ENCODE data around the gene DHRSX.
"Not testable (repeated sequence)": the region's sequence is repeated elsewhere in the genome, so short reads cannot be mapped to it uniquely, and the experiment has no call there.

Gene DHRSX

GRCh38 chrX:2521092-2521926, 20.5 kb upstream of the DHRSX start:
- no peak overlapping the region for H3K4me3 ChIP-seq (ENCODE audit: low read depth, low read length)

GRCh38 chrX:2520539-2520938, 19.8 kb upstream of the DHRSX start:
- no peak overlapping the region for H3K4me3 ChIP-seq (ENCODE audit: low read depth, low read length)

- not testable (repeated sequence) for H3K4me3 ChIP-seq (ENCODE audit: low read depth, low read length)
These were observed 18.9 kb upstream of the DHRSX start for GRCh38 chrX:2519638-2520037.

DNA sequence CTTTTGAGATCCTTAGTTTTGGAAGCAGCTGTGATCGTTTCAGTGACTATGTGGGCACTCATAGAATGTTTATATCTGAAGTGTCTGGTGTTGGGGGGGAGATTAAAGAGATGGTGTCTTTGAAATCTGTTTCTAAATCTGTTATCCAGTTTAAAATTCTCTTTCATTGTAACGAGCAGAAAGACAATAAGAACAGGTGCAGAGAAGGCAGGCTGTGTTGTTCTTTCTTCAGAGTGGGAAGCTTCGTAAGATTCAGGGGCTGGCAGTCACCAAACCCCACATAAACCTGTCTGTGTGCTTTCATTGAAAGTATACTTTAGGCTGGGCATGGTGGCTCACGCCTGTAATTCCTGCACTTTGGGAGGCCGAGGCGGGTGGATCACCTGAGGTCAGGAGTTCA, 16.3 kb upstream of the DHRSX start:
- no peak overlapping the region for H3K4me3 ChIP-seq (ENCODE audit: low read depth, low read length)

DNA sequence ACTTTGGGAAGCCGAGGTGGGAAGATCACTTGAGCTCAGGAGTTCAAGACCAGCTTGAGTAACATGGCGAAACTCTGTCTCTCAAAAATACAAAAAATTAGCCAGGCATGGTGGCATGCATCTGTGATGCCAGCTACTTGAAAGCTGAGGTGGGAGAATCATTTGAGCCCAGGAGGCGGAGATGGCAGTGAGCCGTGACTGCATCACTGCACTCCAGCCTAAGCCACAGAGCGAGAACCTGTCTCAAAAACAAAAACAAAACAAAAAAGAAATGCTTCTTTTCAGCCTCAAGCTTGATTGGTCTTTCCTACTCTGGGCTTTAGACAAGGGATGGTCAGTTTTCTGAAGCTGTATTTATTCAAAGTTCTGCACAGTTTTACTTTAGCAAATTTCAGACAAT, 15.8 kb upstream of the DHRSX start:
- H3K4me3 ChIP-seq (ENCODE audit: low read depth, low read length), result no peak overlapping the region

DNA sequence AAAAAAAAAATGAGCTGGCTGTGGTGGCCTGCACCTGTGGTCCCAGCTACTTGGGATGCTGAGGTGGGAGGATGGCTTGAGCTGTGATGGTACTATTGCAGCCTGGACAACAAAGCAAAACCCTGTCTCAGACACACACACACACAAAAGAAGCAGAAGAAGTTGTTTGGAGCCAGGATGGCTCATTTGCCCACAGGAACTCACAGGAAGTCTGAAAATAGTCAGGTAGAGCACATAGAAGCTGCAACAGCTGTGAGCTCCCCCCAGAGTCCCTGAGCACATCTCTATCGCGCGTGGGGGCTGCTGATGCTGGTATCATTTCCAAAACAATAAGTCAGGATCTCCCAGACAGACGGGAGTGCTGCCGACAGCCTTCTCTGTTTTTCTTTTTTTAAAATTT, 13.4 kb upstream of the DHRSX start:
- no peak overlapping the region for H3K4me3 ChIP-seq (ENCODE audit: low read depth, low read length)

DNA sequence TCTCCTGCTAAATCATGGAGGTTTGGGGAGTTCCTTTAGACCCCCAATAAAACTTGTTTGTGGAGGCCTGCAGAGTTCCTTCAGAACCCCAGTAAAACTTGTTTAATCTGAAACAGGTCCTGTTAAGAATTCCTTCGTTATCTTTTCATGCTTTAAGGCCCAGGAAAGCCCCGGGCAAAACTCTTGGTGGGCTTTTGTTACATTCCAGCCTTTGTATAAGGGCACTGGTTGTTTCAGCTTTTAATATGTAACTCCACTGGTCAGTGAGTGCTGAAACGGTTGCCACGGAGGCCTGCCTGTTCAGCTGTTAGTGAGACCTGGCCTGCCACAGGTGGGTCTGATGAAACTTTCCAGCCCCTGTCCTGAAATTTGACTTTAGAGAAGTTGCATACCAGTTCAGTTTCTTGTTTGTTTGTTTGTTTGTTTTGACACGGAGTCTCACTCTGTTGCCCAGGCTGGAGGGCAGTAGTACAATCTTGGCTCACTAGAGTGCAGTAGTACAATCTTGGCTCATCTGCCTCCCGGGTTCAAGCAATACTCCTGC, 12.4 kb upstream of the DHRSX start:
- H3K4me3 ChIP-seq (ENCODE audit: low read depth, low read length), result no peak overlapping the region

- H3K4me3 ChIP-seq (ENCODE audit: low read depth, low read length), result no peak overlapping the region
These were observed 11.7 kb upstream of the DHRSX start for GRCh38 chrX:2512501-2512900.

GRCh38 chrX:2511326-2511725, 10.6 kb upstream of the DHRSX start:
- H3K4me3 ChIP-seq (ENCODE audit: low read depth, low read length), result no peak overlapping the region

DNA sequence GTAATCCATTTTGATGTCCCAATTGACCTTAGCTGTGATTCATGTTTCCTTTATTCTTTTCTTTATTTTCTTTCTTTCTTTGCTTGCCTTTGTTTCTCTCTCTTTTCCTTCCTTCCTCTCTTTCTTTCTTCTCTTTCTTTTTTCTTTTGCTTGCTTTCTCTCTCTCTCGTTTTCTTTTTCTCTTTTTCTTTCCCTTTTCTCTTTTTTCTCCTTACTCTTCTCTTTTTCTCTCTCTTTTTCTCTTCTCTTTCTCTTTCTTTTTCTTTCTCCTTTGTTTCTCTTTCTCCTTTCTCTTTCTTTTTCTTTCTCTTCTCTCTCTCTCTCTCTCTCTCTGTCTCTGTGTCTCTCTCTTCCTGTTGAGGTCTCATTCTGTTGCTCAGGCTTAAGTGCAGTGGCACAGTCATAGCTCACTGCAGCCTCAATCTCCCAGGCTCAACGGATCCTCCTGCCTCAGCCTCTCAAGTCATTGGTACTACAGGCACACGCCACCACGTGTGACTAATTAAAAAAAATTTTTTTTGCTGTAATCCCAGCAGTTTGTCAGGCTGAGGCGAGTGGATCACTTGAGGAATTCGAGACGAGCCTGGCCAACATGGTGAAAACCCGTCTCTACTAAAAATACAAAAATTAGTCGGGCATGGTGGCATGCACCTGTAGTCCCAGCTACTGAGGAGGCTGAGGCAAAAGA, 8.0 kb upstream of the DHRSX start:
- H3K4me3 ChIP-seq (ENCODE audit: low read depth, low read length), result no peak overlapping the region

GRCh38 chrX:2507904-2508627, 7.3 kb upstream of the DHRSX start:
- H3K4me3 ChIP-seq (ENCODE audit: low read depth, low read length), result no peak overlapping the region

GRCh38 chrX:2507196-2507595, 6.4 kb upstream of the DHRSX start:
- no peak overlapping the region for H3K4me3 ChIP-seq (ENCODE audit: low read depth, low read length)

- H3K4me3 ChIP-seq (ENCODE audit: low read depth, low read length), result not testable (repeated sequence)
These were observed 4.6 kb upstream of the DHRSX start for GRCh38 chrX:2505341-2505740.

DNA sequence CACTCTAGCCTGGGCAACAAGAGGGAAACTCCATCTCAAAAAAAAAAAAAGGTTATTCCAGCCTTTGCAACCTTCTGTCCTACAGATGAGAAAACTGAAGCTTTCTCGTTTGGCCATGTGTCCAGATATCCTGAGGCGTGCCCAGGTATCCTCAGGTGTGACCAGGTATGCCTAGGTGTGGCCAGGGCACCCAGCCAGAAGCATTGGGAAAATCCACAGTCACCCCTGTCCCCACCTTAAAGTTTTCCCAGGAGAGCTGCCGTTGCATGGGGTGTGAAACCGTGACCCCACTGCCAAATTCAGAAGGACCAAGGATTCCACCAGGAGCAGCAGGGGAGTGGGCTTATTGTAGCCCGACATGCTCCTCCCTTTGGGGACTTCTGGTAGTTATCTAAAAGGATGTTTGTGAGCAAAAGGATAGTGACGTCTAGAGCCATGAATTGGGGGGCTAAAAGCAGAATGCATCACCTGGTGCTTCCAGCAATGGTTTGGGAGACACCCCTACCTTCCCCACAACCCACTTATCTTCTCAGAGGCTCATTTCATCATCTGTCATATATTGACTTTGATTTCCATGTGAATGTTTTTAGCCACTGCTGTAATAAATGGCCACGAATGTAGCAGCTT, 4.0 kb upstream of the DHRSX start:
- H3K4me3 ChIP-seq (ENCODE audit: low read depth, low read length), result no peak overlapping the region

DNA sequence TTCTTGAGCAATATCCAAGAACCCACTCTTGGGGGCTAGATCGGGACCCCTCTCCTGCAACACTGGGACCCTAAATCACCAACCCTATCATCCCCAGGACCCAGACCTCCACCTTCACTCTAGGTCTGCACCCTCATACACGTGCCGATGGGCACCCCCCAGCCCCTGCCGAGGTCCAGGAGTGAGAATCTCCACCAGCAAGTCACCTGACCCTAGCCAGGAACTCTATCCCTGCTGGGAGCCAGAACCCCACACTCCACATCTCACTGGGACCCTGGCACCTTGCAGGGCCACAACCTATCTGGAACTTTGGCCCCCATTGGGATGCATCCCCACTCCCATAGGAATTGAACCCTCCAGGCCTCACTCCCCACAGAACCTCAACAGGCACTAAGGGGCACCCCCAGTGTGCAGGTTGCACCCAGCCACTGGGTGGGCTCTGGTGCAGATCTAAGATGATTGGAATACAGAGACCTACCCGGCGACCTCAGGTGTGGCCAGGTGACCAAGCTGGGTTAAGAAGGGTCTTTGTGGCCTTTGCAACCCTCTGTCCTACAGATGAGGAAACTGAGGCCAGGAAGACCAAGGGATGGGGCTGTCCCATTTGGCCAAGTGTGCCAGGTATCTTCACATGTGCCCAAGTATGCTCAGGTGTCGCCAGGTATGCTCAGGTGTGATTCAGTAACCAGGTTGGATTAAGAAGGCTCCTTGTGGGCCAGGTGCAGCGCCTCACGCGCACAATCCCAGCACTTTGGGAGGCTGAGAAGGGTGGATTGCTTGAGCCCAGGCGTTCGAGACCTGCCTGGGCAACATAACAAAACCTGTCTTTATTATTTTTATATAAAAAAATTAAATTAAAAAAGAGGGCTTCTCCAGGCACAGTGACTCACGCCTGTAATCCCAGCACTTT, 3.1 kb upstream of the DHRSX start:
- H3K4me3 ChIP-seq (ENCODE audit: low read depth, low read length), result no peak overlapping the region

DNA sequence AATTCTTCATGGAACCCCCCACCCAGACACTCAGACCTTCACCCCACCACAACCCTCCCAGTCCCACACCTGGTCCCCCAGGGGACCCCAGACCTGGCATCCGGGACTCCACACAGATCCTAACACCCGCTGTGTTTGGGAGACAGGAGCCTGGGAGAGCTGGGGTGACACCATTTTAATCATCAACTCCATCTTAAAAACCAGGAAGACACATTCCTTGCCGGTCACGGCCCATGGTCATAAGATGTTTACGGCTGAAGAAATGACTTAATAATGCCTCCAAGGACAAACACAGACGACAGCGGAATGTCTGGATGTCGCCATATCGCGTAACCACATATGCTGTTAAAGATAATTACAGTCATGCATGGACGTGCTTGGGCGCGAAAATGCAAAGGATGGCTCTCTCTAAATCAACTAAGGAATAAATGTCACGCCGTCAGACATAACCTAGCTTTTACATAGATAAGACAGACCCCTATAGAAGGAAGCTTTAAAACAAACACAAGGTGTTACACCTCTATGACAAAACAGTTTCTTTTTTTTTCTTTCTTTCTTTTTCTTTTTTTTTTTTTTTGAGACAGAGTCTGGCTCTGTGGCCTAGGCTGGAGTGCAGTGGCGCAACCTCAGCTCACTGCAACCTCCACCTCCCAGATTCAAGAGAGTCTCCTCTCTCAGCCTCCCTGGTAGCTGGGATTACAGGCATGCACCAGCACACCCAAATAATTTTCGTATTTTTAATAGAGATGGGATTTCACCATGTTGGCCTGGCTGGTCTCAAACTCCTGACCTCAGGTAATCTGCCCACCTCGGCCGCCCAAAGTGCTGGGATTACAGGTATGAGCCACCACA, 2.1 kb upstream of the DHRSX start:
- H3K4me3 ChIP-seq (ENCODE audit: low read depth, low read length), result no peak overlapping the region

GRCh38 chrX:2502120-2502667, 1.4 kb upstream of the DHRSX start:
- H3K4me3 ChIP-seq (ENCODE audit: low read depth, low read length), result no peak overlapping the region

- no peak overlapping the region for H3K4me3 ChIP-seq (ENCODE audit: low read depth, low read length)
These were observed 855 bp upstream of the DHRSX start for GRCh38 chrX:2501559-2502102.
